ENCODE measurements around the gene CYP39A1. TPM values are rescaled to one million over a fixed set of nuclear protein-coding genes. Genes with fewer than 3 reads are reported as not detected.

Gene CYP39A1
- total and polyA plus RNA-seq, 10 of the 15 experiments (the other 5 are each of a cell fraction or from before 2014, with no cell fraction given), result not detected

DNA sequence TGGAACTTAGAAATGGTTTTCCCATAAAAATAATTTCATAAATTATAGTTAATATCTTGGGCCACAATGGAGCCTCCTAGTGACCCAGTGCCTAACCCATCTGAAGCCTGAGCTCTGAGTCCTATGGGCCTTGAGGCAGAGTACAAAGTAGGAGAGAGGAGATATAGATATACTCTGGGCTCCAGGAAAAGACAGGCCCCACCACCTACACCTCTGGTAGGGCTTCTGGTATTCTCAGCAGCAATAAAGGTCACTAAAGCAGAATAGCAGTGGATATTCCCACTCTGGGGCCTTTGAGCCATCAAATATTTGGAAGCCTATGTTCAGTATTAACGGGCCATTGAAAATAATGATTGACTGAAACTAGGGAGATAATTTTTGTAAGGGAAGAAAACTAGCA lies 24.1 kb downstream of the CYP39A1 start:
- H3K4me3 ChIP-seq, result no peak overlapping the region
- TF ChIP-seq ZNF24 (IDR thresholded peaks at IDR 0.05) (no peak), RELA (IDR thresholded peaks at IDR 0.05; ENCODE audit: borderline replicate concordance, partially characterized antibody) (no peak), TCF7 (IDR thresholded peaks at IDR 0.05; ENCODE audit: borderline replicate concordance) (no peak), SMAD5 (IDR thresholded peaks at IDR 0.05; ENCODE audit: low read depth) (no peak)
- in situ Hi-C loops (cut with MboI), result loop anchor here (25.0 kb wide), 1 partner anchor 541 kb away; no protein-coding TSS in a partner anchor
- RAD21 ChIA-PET (ENCODE audit: unreplicated experiment), result no interaction called here
- no TSS peak for BruUV-seq (replicated peaks)
- ATAC-seq (no peak), DNase-seq (ENCODE audit: low read depth, low spot score) (no peak), FAIRE-seq (no peak)
- CTCF ChIA-PET, result interaction anchor here (1.0 to 2.2 kb wide), 2 partner anchors 408 to 538 kb away, joined by 5 to 9 read pairs; no protein-coding TSS in a partner anchor
- no peaks in the 10 kb centered on the region for H3K36me3 ChIP-seq (ENCODE audit: control insufficient read depth in 2 of 2, insufficient read depth in 2 of 2, low read length in 1 of 2)
- no peak overlapping the region for H3K4me2 ChIP-seq (ENCODE audit: control insufficient read depth, insufficient read depth)
- no peaks in the 10 kb centered on the region for H4K20me1 ChIP-seq (ENCODE audit: control insufficient read depth, insufficient read depth)
- no peak overlapping the region for H3K9ac ChIP-seq (ENCODE audit: control insufficient read depth, insufficient read depth, low read length)
- H3K79me2 ChIP-seq (ENCODE audit: control insufficient read depth, insufficient read depth, low read length), result no peaks in the 10 kb centered on the region
- H2AFZ ChIP-seq (ENCODE audit: control insufficient read depth, low read depth, low read length), result no peak overlapping the region
- H3K4me1 ChIP-seq (ENCODE audit: control insufficient read depth, insufficient read depth, low read length), result no peaks in the 10 kb centered on the region
- no peak overlapping the region for H3K27ac ChIP-seq (ENCODE audit: control insufficient read depth, insufficient read depth)
- H3K27me3 ChIP-seq (replicated peaks in 1 of 2; ENCODE audit: control insufficient read depth in 2 of 2, insufficient read depth in 2 of 2, low read length in 1 of 2), result peaks cover 0 to 2% of the 10 kb centered on the region in 2 experiments; a peak in 1 of 4 replicates
- WGBS (ENCODE audit: insufficient coverage, insufficient replicate concordance, low lambda C conversion rate, missing lambda C conversion rate), result 53% methylated on average over 1 of the region's 1 CpG
- SMC1A ChIA-PET (ENCODE audit: uncharacterized antibody, unreplicated experiment), result no interaction called here
- POLR2A ChIA-PET, result no interaction called here
- intact Hi-C loops (cut with micrococcal nuclease; ENCODE audit: unreplicated experiment), result loop anchor here (5.0 kb wide), 1 partner anchor 696 kb away; no protein-coding TSS in a partner anchor
- no peaks in the 10 kb centered on the region for H3K9me3 ChIP-seq (replicated peaks; ENCODE audit: control insufficient read depth, insufficient read depth, low read length)

GRCh38 chr6:46626976-46627375 lies 25.6 kb downstream of the CYP39A1 start:
- no peaks in the 10 kb centered on the region for H3K79me2 ChIP-seq (ENCODE audit: control insufficient read depth, insufficient read depth, low read length)
- CTCF ChIA-PET, result interaction anchor here (0.6 to 2.2 kb wide), 8 partner anchors 133 to 536 kb away, joined by 3 to 9 read pairs (median 4); no protein-coding TSS in a partner anchor
- H4K20me1 ChIP-seq (ENCODE audit: control insufficient read depth, insufficient read depth), result no peaks in the 10 kb centered on the region
- no peak for DNase-seq (ENCODE audit: low read depth, low spot score)
- in situ Hi-C loops (cut with MboI) (loop anchor here (25.0 kb wide), 1 partner anchor 540 kb away; no protein-coding TSS in a partner anchor), intact Hi-C loops (cut with micrococcal nuclease; ENCODE audit: unreplicated experiment) (loop anchor here (1.0 to 5.0 kb wide), 4 partner anchors 208 to 695 kb away; no protein-coding TSS in a partner anchor)
- TF ChIP-seq BCL3 (IDR thresholded peaks at IDR 0.05; ENCODE audit: borderline replicate concordance, insufficient read depth, low read depth, low read length, poor library complexity, severe bottlenecking) (no peak), CREB1 (IDR thresholded peaks at IDR 0.05; ENCODE audit: low read depth) (no peak), SIX5 (IDR thresholded peaks at IDR 0.05; ENCODE audit: low read depth, low read length, severe bottlenecking) (no peak), PRDM15 (CRISPR knock-in tag; IDR thresholded peaks at IDR 0.05) (no peak), ZNF24 (IDR thresholded peaks at IDR 0.05) (no peak), FOS (IDR thresholded peaks at IDR 0.05; ENCODE audit: borderline replicate concordance, extremely low read depth, insufficient read length) (no peak)
- RAD21 ChIA-PET (ENCODE audit: unreplicated experiment), result interaction anchor here (1.0 to 1.1 kb wide), 2 partner anchors 208 to 537 kb away, joined by 3 to 4 read pairs; no protein-coding TSS in a partner anchor
- no peak overlapping the region for H2AFZ ChIP-seq (ENCODE audit: control insufficient read depth, low read depth, low read length)
- no peak overlapping the region for H3K4me2 ChIP-seq (ENCODE audit: control insufficient read depth, insufficient read depth)
- no peaks in the 10 kb centered on the region for H3K36me3 ChIP-seq (ENCODE audit: control insufficient read depth in 2 of 2, insufficient read depth in 2 of 2, low read length in 1 of 2)
- FAIRE-seq, result no peak
- WGBS (ENCODE audit: insufficient coverage, insufficient replicate concordance, low lambda C conversion rate, missing lambda C conversion rate), result 15% methylated on average over 4 of the region's 4 CpGs
- no peaks in the 10 kb centered on the region for H3K9me3 ChIP-seq (replicated peaks; ENCODE audit: control insufficient read depth, insufficient read depth, low read length)
- no peak overlapping the region for H3K9ac ChIP-seq (ENCODE audit: control insufficient read depth, insufficient read depth, low read length)
- H3K27ac ChIP-seq (ENCODE audit: control insufficient read depth, insufficient read depth), result no peak overlapping the region
- ATAC-seq, result peak; percentile 49
- no peaks in the 10 kb centered on the region for H3K4me1 ChIP-seq (ENCODE audit: control insufficient read depth, insufficient read depth, low read length)
- H3K4me3 ChIP-seq, result no peak overlapping the region
- SMC1A ChIA-PET (ENCODE audit: uncharacterized antibody, unreplicated experiment), result interaction anchor here (0.9 kb wide), 2 partner anchors 409 to 537 kb away, joined by 3 to 5 read pairs; no protein-coding TSS in a partner anchor
- no TSS peak for BruUV-seq (replicated peaks)
- peaks cover 0 to 2% of the 10 kb centered on the region in 2 experiments; a peak in 1 of 4 replicates for H3K27me3 ChIP-seq (replicated peaks in 1 of 2; ENCODE audit: control insufficient read depth in 2 of 2, insufficient read depth in 2 of 2, low read length in 1 of 2)
- POLR2A ChIA-PET, result no interaction called here

Data from GM12878 (cell line).